ENCODE data around the gene ARHGEF4. TPM values are rescaled to one million over a fixed set of nuclear protein-coding genes. Genes with fewer than 3 reads are reported as not detected.

The ARHGEF4 gene
- total and polyA plus RNA-seq, 4 donors, result 61.6 to 210 (median 137) TPM

- H3K36me3 ChIP-seq (ENCODE audit: control insufficient read depth, insufficient read depth, low read length), result no peaks in the 10 kb centered on the region
- no peak overlapping the region for H3K4me3 ChIP-seq (ENCODE audit: low read depth, low read length)
- 2% methylated on average over 90 of the region's 90 CpGs for WGBS (ENCODE audit: insufficient coverage)
- no peaks in the 10 kb centered on the region for H3K9me3 ChIP-seq (ENCODE audit: control insufficient read depth, insufficient read depth, low read length)
- peak in 3 of 6 donors; percentile 32 to 70 (median 61) for DNase-seq (ENCODE audit: low read depth in 4 of 6, low spot score in 6 of 6)
- no peaks in the 10 kb centered on the region for H3K27me3 ChIP-seq (ENCODE audit: control insufficient read depth, insufficient read depth, low read length)
- H3K27ac ChIP-seq (ENCODE audit: low read depth, low read length), result no peak overlapping the region
- peaks cover 36% of the 10 kb centered on the region for H3K4me1 ChIP-seq (ENCODE audit: control insufficient read depth, insufficient read depth, low read length)
Observed at GRCh38 chr2:130963196-130963848, 126.6 kb downstream of the ARHGEF4 start.

- H3K36me3 ChIP-seq (ENCODE audit: control insufficient read depth, insufficient read depth, low read length), result no peaks in the 10 kb centered on the region
- H3K27ac ChIP-seq (ENCODE audit: low read depth, low read length), result no peak overlapping the region
- H3K4me1 ChIP-seq (ENCODE audit: control insufficient read depth, insufficient read depth, low read length), result peaks cover 36% of the 10 kb centered on the region
- peak in 3 of 6 donors; percentile 20 to 66 (median 58) for DNase-seq (ENCODE audit: low read depth in 4 of 6, low spot score in 6 of 6)
- H3K27me3 ChIP-seq (ENCODE audit: control insufficient read depth, insufficient read depth, low read length), result no peaks in the 10 kb centered on the region
- H3K9me3 ChIP-seq (ENCODE audit: control insufficient read depth, insufficient read depth, low read length), result no peaks in the 10 kb centered on the region
- H3K4me3 ChIP-seq (ENCODE audit: low read depth, low read length), result peak overlapping the region; percentile 24
- 7% methylated on average over 81 of the region's 84 CpGs for whole genome bisulfite sequencing (ENCODE audit: insufficient coverage)
Observed at GRCh38 chr2:130963849-130964793, 127.4 kb downstream of the ARHGEF4 start.

GRCh38 chr2:130964931-130965330, 128.2 kb downstream of the ARHGEF4 start:
- H3K9me3 ChIP-seq (ENCODE audit: control insufficient read depth, insufficient read depth, low read length), result no peaks in the 10 kb centered on the region
- no peak for DNase-seq (ENCODE audit: low read depth in 4 of 6, low spot score in 6 of 6)
- H3K27me3 ChIP-seq (ENCODE audit: control insufficient read depth, insufficient read depth, low read length), result no peaks in the 10 kb centered on the region
- no peak overlapping the region for H3K27ac ChIP-seq (ENCODE audit: low read depth, low read length)
- H3K4me3 ChIP-seq (ENCODE audit: low read depth, low read length), result no peak overlapping the region
- 95% methylated on average over 3 of the region's 3 CpGs for WGBS (ENCODE audit: insufficient coverage)
- peaks cover 36% of the 10 kb centered on the region for H3K4me1 ChIP-seq (ENCODE audit: control insufficient read depth, insufficient read depth, low read length)
- H3K36me3 ChIP-seq (ENCODE audit: control insufficient read depth, insufficient read depth, low read length), result no peaks in the 10 kb centered on the region

- no peaks in the 10 kb centered on the region for H3K27me3 ChIP-seq (ENCODE audit: control insufficient read depth, insufficient read depth, low read length)
- H3K27ac ChIP-seq (ENCODE audit: low read depth, low read length), result no peak overlapping the region
- H3K9me3 ChIP-seq (ENCODE audit: control insufficient read depth, insufficient read depth, low read length), result no peaks in the 10 kb centered on the region
- no peak overlapping the region for H3K4me3 ChIP-seq (ENCODE audit: low read depth, low read length)
- H3K36me3 ChIP-seq (ENCODE audit: control insufficient read depth, insufficient read depth, low read length), result no peaks in the 10 kb centered on the region
- DNase-seq (ENCODE audit: low read depth in 4 of 6, low spot score in 6 of 6), result peak in 2 of 6 donors; percentile 6 to 22
- H3K4me1 ChIP-seq (ENCODE audit: control insufficient read depth, insufficient read depth, low read length), result peaks cover 36% of the 10 kb centered on the region
- 23% methylated on average over 11 of the region's 15 CpGs for WGBS (ENCODE audit: insufficient coverage)
Observed at GRCh38 chr2:130966149-130966774, 129.5 kb downstream of the ARHGEF4 start.

GRCh38 chr2:130966775-130967490, 130.2 kb downstream of the ARHGEF4 start:
- H3K9me3 ChIP-seq (ENCODE audit: control insufficient read depth, insufficient read depth, low read length), result no peaks in the 10 kb centered on the region
- peak in 3 of 6 donors; percentile 9 to 59 (median 38) for DNase-seq (ENCODE audit: low read depth in 4 of 6, low spot score in 6 of 6)

GRCh38 chr2:130972410-130972809, 135.7 kb downstream of the ARHGEF4 start:
- peaks cover under 1% of the 10 kb centered on the region for H3K4me1 ChIP-seq (ENCODE audit: control insufficient read depth, insufficient read depth, low read length)
- no peak for DNase-seq (ENCODE audit: low read depth in 4 of 6, low spot score in 6 of 6)
- H3K4me3 ChIP-seq (ENCODE audit: low read depth, low read length), result no peak overlapping the region
- WGBS (ENCODE audit: insufficient coverage), result no CpG with 5 or more reads among the region's 1 CpG
- H3K27me3 ChIP-seq (ENCODE audit: control insufficient read depth, insufficient read depth, low read length), result no peaks in the 10 kb centered on the region
- no peak overlapping the region for H3K27ac ChIP-seq (ENCODE audit: low read depth, low read length)
- no peaks in the 10 kb centered on the region for H3K9me3 ChIP-seq (ENCODE audit: control insufficient read depth, insufficient read depth, low read length)
- peaks cover 13% of the 10 kb centered on the region for H3K36me3 ChIP-seq (ENCODE audit: control insufficient read depth, insufficient read depth, low read length)

More at GRCh38 chr2:130966775-130967490, 130.2 kb downstream of the ARHGEF4 start:
- Histone ChIP-seq H3K4me3 (ENCODE audit: low read depth, low read length) (no peak overlapping the region), H3K36me3 (ENCODE audit: control insufficient read depth, insufficient read depth, low read length) (no peaks in the 10 kb centered on the region), H3K27me3 (ENCODE audit: control insufficient read depth, insufficient read depth, low read length) (no peaks in the 10 kb centered on the region), H3K4me1 (ENCODE audit: control insufficient read depth, insufficient read depth, low read length) (peaks cover 36% of the 10 kb centered on the region), H3K27ac (ENCODE audit: low read depth, low read length) (peak overlapping the region; percentile 21)
- 38% methylated on average over 14 of the region's 14 CpGs for WGBS (ENCODE audit: insufficient coverage)

- DNase-seq (ENCODE audit: low read depth in 4 of 6, low spot score in 6 of 6), result no peak
- Histone ChIP-seq H3K27ac (ENCODE audit: low read depth, low read length) (no peak overlapping the region), H3K4me3 (ENCODE audit: low read depth, low read length) (no peak overlapping the region), H3K9me3 (ENCODE audit: control insufficient read depth, insufficient read depth, low read length) (no peaks in the 10 kb centered on the region), H3K27me3 (ENCODE audit: control insufficient read depth, insufficient read depth, low read length) (no peaks in the 10 kb centered on the region), H3K36me3 (ENCODE audit: control insufficient read depth, insufficient read depth, low read length) (peaks cover 13% of the 10 kb centered on the region), H3K4me1 (ENCODE audit: control insufficient read depth, insufficient read depth, low read length) (no peaks in the 10 kb centered on the region)
- 86% methylated on average over 9 of the region's 11 CpGs for WGBS (ENCODE audit: insufficient coverage)
Observed at GRCh38 chr2:130975729-130976128, 139.0 kb downstream of the ARHGEF4 start.

GRCh38 chr2:130976591-130977237, 140.0 kb downstream of the ARHGEF4 start:
- 94% methylated on average over 9 of the region's 10 CpGs for WGBS (ENCODE audit: insufficient coverage)
- DNase-seq (ENCODE audit: low read depth in 4 of 6, low spot score in 6 of 6), result no peak
- Histone ChIP-seq H3K9me3 (ENCODE audit: control insufficient read depth, insufficient read depth, low read length) (no peaks in the 10 kb centered on the region), H3K4me1 (ENCODE audit: control insufficient read depth, insufficient read depth, low read length) (no peaks in the 10 kb centered on the region), H3K36me3 (ENCODE audit: control insufficient read depth, insufficient read depth, low read length) (peaks cover 13% of the 10 kb centered on the region), H3K27me3 (ENCODE audit: control insufficient read depth, insufficient read depth, low read length) (no peaks in the 10 kb centered on the region), H3K27ac (ENCODE audit: low read depth, low read length) (no peak overlapping the region), H3K4me3 (ENCODE audit: low read depth, low read length) (no peak overlapping the region)

All from spinal cord (tissue), 10 donors.